Fibroblast of peridontal ligament (primary cell): ENCODE measurements around the gene FASN.

ENCODE experiments used
- DNase-seq: peaks from one replicate; pipeline ENCODE4 v3.0.0-alpha.2; 2010; ENCODE audit errors: extremely low read depth

Gene FASN

GRCh38 chr17:82087961-82088837 is 9.8 kb downstream of the FASN start:
- no peak for DNase-seq

GRCh38 chr17:82086941-82087906 is 10.8 kb downstream of the FASN start:
- DNase-seq = no peak

- DNase-seq = no peak
Observed at GRCh38 chr17:82085931-82086764, 11.9 kb downstream of the FASN start.

- no peak for DNase-seq
Observed at GRCh38 chr17:82085031-82085861, 12.8 kb downstream of the FASN start.

GRCh38 chr17:82084373-82085030 is 13.5 kb downstream of the FASN start:
- DNase-seq = no peak

- DNase-seq = no peak
Observed at GRCh38 chr17:82083533-82084359, 14.3 kb downstream of the FASN start.

- DNase-seq = no peak
Observed at GRCh38 chr17:82083009-82083408, 15.0 kb downstream of the FASN start.

GRCh38 chr17:82082456-82082855 is 15.6 kb downstream of the FASN start:
- no peak for DNase-seq

GRCh38 chr17:82081966-82082365 is 16.1 kb downstream of the FASN start:
- no peak for DNase-seq

GRCh38 chr17:82081546-82081945 is 16.5 kb downstream of the FASN start:
- DNase-seq = no peak

- no peak for DNase-seq
Observed at GRCh38 chr17:82080789-82081464, 17.1 kb downstream of the FASN start.

GRCh38 chr17:82080048-82080788 is 17.8 kb downstream of the FASN start:
- DNase-seq = no peak

- DNase-seq = no peak
Observed at GRCh38 chr17:82079001-82079677, 18.9 kb downstream of the FASN start.

- no peak for DNase-seq
Observed at GRCh38 chr17:82078433-82078832, 19.6 kb downstream of the FASN start.

- DNase-seq = no peak
Observed at GRCh38 chr17:82077617-82078358, 20.2 kb downstream of the FASN start.

- no peak for DNase-seq
Observed at GRCh38 chr17:82076785-82077591, 21.0 kb downstream of the FASN start.
